ENCODE data around the gene GGA3.
A peak's percentile ranks its signal among the peaks of the same experiment; 100 is the strongest.
"Not testable (repeated sequence)": the region's sequence is repeated elsewhere in the genome, so short reads cannot be mapped to it uniquely, and the experiment has no call there.

The GGA3 gene

DNA sequence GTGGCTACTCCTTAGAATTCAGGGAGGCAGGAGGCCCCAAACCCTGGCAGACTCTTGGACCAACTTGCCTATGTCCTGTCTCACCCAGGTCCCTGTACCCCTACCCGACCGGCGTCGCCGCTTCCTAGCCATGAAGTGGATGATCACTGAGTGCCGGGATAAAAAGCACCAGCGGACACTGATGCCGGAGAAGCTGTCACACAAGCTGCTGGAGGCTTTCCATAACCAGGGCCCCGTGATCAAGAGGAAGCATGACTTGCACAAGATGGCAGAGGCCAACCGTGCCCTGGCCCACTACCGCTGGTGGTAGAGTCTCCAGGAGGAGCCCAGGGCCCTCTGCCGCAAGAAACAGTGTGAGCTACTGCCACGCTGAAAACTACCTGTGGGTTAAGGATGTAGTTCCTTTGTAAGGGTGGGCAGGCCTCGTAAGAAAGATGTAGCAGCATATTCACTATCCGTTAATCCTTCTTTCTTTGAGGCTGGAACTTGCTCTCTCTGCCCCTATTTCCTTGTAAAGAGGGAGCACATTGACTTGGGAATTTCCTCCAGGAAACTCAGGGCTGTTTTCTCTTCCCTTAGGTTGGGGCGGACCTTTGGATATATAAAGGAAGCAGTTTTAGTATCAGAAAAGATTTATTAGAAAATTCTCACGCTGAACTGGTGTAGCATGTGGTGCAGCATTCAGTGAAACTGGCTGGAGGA is 4.4 kb upstream of the GGA3 start:
- no peak for DNase-seq
- Histone ChIP-seq H3K4me1 (ENCODE audit: control insufficient read depth, insufficient read depth, low read length, poor library complexity, severe bottlenecking) (peaks cover 9% of the 10 kb centered on the region), H3K27me3 (replicated peaks; ENCODE audit: control insufficient read depth, insufficient read depth, low read length, poor library complexity, severe bottlenecking) (no peaks in the 10 kb centered on the region), H3K9me3 (ENCODE audit: control insufficient read depth, low read length) (no peaks in the 10 kb centered on the region), H3K36me3 (ENCODE audit: control insufficient read depth, insufficient read depth, low read length) (peaks cover 27% of the 10 kb centered on the region), H3K4me3 (ENCODE audit: insufficient read depth, low read depth, low read length, poor library complexity, severe bottlenecking) (no peak overlapping the region), H3K27ac (ENCODE audit: insufficient read depth, low read length, poor library complexity, severe bottlenecking) (no peak overlapping the region)

DNA sequence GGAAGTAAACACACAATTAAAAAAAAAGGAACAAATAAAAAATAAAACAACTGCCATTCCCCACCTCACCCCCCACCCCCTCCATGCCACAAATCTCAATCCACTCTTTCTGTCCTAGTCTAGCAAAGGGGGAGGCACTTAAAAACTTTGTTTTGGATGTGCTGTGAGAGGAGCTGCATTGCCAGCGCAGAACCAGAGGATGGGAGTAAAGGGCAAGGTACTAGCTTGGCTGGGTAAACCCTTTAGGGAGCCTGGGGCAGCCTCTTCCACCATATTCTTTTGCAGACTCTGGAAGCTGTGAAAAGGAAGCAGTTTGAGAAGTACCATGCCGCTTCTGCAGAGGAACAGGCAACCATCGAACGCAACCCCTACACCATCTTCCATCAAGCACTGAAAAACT is 1.6 kb upstream of the GGA3 start:
- peaks cover 27% of the 10 kb centered on the region for H3K36me3 ChIP-seq (ENCODE audit: control insufficient read depth, insufficient read depth, low read length)
- H3K9me3 ChIP-seq (ENCODE audit: control insufficient read depth, low read length), result no peaks in the 10 kb centered on the region
- H3K4me1 ChIP-seq (ENCODE audit: control insufficient read depth, insufficient read depth, low read length, poor library complexity, severe bottlenecking), result peaks cover 13% of the 10 kb centered on the region
- H3K27me3 ChIP-seq (replicated peaks; ENCODE audit: control insufficient read depth, insufficient read depth, low read length, poor library complexity, severe bottlenecking), result no peaks in the 10 kb centered on the region
- no peak for DNase-seq
- H3K4me3 ChIP-seq (ENCODE audit: insufficient read depth, low read depth, low read length, poor library complexity, severe bottlenecking), result no peak overlapping the region
- H3K27ac ChIP-seq (ENCODE audit: insufficient read depth, low read length, poor library complexity, severe bottlenecking), result no peak overlapping the region

DNA sequence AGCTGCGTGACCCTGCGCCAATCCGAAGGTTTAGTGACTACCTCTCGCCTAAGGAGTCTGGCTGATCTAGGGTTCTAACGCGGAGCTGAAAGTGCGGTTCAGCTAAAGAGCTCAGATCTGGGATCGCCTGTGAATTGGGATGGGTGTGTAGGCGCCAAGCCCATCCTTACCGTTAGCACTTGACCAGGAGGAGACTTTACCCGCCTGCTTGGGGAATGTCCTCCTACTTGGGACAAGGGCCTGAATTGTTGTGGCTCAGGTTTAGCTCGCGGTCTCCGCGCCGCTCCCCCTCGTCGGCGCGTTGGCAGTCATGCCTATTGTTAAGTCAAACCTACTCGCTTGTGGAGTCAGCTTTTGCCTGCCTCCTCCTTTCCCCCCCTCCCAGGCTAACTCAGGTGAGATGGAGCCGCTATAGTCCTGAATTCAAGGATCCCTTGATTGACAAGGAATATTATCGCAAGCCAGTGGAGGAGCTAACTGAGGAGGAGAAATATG is 753 bp upstream of the GGA3 start:
- H3K27ac ChIP-seq (ENCODE audit: insufficient read depth, low read length, poor library complexity, severe bottlenecking), result peak overlapping the region; percentile 96
- H3K4me3 ChIP-seq (ENCODE audit: insufficient read depth, low read depth, low read length, poor library complexity, severe bottlenecking), result peak overlapping the region; percentile 83
- no peaks in the 10 kb centered on the region for H3K9me3 ChIP-seq (ENCODE audit: control insufficient read depth, low read length)
- no peak for DNase-seq
- peaks cover 13% of the 10 kb centered on the region for H3K4me1 ChIP-seq (ENCODE audit: control insufficient read depth, insufficient read depth, low read length, poor library complexity, severe bottlenecking)
- no peaks in the 10 kb centered on the region for H3K27me3 ChIP-seq (replicated peaks; ENCODE audit: control insufficient read depth, insufficient read depth, low read length, poor library complexity, severe bottlenecking)
- peaks cover 27% of the 10 kb centered on the region for H3K36me3 ChIP-seq (ENCODE audit: control insufficient read depth, insufficient read depth, low read length)

DNA sequence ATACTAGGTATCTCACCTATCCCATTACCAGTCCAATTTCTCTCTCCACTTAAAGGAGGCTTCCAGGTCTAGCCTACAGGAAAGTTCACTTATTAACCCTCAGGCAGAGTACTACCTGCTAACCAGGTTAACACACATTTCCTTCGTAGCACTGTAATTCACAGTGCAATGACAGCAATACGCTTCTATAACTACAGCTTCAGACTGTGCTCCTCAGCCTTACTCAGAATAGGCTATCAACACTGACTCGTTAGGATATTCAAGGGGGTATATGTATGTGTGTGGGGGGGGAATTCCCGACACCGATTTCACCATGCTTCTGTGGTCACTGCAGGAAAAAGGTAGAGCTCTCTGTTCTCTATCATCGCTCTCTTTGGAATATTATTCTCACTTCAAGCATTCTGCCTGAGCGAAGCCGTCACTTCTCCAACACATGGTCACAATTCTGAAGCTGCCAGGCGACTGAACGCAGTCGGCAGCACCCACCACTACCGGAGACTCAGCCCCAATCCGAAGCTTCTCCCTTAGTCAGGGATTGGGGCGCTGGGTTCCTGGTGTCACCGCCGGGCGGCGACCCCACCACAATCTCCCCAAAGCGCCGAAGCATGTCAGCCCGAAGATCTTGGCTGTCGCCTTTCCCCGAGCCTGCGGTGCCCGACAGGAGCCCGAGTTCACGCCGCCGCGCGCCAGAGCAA is 618 bp downstream of the GGA3 start:
- no peaks in the 10 kb centered on the region for H3K27me3 ChIP-seq (replicated peaks; ENCODE audit: control insufficient read depth, insufficient read depth, low read length, poor library complexity, severe bottlenecking)
- peak overlapping the region; percentile 96 for H3K27ac ChIP-seq (ENCODE audit: insufficient read depth, low read length, poor library complexity, severe bottlenecking)
- H3K36me3 ChIP-seq (ENCODE audit: control insufficient read depth, insufficient read depth, low read length), result peaks cover 14% of the 10 kb centered on the region
- H3K4me3 ChIP-seq (ENCODE audit: insufficient read depth, low read depth, low read length, poor library complexity, severe bottlenecking), result peak overlapping the region; percentile 83
- peaks cover 13% of the 10 kb centered on the region for H3K4me1 ChIP-seq (ENCODE audit: control insufficient read depth, insufficient read depth, low read length, poor library complexity, severe bottlenecking)
- peak in 2 of 3 donors; percentile 27 to 34 for DNase-seq
- H3K9me3 ChIP-seq (ENCODE audit: control insufficient read depth, low read length), result no peaks in the 10 kb centered on the region

DNA sequence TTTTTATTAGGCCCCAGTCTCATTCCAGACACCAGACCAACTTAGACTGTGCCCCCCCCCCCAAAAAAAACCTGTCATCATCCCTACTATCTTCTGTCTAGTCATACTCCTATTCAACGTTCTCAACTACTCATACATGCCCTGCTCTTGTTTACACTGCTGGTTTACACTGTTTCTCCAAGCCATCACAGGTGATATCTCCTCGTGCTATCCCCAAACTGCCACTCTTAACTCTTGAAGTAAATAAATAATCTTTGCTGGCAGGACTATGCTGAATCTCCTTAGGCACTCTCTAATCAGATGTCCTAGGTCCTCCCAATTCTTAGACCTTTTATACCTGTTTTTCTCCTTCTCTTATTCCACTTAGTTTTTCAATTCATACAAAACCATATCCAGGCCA is 4.2 kb downstream of the GGA3 start:
- not testable (repeated sequence) for H3K27me3 ChIP-seq (replicated peaks; ENCODE audit: control insufficient read depth, insufficient read depth, low read length, poor library complexity, severe bottlenecking); H3K9me3 ChIP-seq (ENCODE audit: control insufficient read depth, low read length); H3K4me3 ChIP-seq (ENCODE audit: insufficient read depth, low read depth, low read length, poor library complexity, severe bottlenecking); H3K36me3 ChIP-seq (ENCODE audit: control insufficient read depth, insufficient read depth, low read length); H3K27ac ChIP-seq (ENCODE audit: insufficient read depth, low read length, poor library complexity, severe bottlenecking); DNase-seq
- peaks cover 13% of the 10 kb centered on the region for H3K4me1 ChIP-seq (ENCODE audit: control insufficient read depth, insufficient read depth, low read length, poor library complexity, severe bottlenecking)

DNA sequence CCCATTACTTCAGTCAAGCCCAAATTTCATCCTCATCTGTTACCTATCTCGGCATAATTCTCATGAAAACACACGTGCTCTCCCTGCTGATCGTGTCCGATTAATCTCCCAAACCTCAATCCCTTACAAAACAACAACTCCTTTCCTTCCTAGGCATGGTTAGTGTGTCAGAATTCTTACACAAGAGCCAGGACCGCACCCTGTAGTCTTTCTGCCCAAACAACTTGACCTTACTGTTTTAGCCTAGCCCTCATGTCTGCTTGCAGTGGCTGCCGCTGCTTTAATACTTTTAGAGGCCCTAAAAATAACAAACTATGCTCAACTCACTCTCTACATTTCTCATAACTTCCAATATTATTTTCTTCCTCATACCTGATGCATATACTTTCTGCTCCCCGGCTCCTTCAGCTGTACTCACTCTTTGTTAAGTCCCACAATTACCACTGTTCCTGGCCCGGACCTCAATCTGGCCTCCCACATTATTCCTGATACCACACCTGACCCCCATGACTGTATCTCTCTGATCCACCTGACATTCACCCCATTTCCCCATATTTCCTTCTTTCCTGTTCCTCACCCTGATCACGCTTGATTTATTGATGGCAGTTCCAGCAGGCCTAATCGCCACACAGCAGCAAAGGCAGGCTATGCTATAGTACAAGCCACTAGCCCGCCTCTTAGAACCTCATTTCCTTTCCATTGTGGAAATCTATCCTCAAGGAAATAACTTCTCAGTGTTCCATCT is 5.3 kb downstream of the GGA3 start:
- not testable (repeated sequence) for H3K4me3 ChIP-seq (ENCODE audit: insufficient read depth, low read depth, low read length, poor library complexity, severe bottlenecking); H3K27ac ChIP-seq (ENCODE audit: insufficient read depth, low read length, poor library complexity, severe bottlenecking); DNase-seq; H3K36me3 ChIP-seq (ENCODE audit: control insufficient read depth, insufficient read depth, low read length); H3K27me3 ChIP-seq (replicated peaks; ENCODE audit: control insufficient read depth, insufficient read depth, low read length, poor library complexity, severe bottlenecking); H3K9me3 ChIP-seq (ENCODE audit: control insufficient read depth, low read length)
- peaks cover 13% of the 10 kb centered on the region for H3K4me1 ChIP-seq (ENCODE audit: control insufficient read depth, insufficient read depth, low read length, poor library complexity, severe bottlenecking)

DNA sequence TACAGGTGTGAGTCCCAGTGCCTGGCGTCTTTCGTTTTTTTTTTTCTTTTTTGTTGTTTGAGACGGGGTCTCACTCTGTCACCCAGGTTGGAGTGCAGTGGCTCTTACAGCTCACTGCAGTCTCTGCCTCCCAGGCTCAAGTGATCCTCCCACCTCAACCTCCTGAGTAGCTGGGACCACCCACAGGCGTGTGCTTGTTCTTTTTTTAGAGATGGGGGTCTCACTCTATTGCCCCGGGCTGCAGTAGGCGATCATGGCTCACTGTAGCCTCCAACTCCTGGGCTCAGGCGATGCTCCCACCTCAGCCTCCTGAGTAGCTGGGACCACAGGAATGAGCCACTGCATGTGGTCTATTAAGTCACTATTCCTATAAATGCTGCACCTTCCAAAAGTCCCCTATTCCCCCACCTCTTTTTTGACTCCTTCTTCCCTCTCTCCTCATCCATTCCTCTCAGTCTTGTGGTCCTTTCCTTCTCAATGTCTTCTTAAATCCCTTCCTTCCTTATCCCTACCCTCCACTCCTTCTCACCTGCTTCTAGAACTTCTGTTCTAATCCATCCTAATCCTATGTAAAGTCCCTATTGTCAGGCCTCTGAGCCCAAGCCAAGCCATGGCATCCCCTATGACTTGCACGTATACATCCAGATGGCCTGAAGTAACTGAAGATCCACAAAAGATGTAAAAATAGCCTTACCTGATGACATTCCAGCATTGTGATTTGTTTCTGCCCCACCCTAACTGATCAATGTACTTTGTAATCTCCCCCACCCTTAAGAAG is 9.2 kb downstream of the GGA3 start:
- no peak for DNase-seq
- Histone ChIP-seq H3K4me3 (ENCODE audit: insufficient read depth, low read depth, low read length, poor library complexity, severe bottlenecking) (no peak overlapping the region), H3K27ac (ENCODE audit: insufficient read depth, low read length, poor library complexity, severe bottlenecking) (no peak overlapping the region), H3K9me3 (ENCODE audit: control insufficient read depth, low read length) (no peaks in the 10 kb centered on the region), H3K36me3 (ENCODE audit: control insufficient read depth, insufficient read depth, low read length) (no peaks in the 10 kb centered on the region), H3K27me3 (replicated peaks; ENCODE audit: control insufficient read depth, insufficient read depth, low read length, poor library complexity, severe bottlenecking) (no peaks in the 10 kb centered on the region), H3K4me1 (ENCODE audit: control insufficient read depth, insufficient read depth, low read length, poor library complexity, severe bottlenecking) (peaks cover 3% of the 10 kb centered on the region)

DNA sequence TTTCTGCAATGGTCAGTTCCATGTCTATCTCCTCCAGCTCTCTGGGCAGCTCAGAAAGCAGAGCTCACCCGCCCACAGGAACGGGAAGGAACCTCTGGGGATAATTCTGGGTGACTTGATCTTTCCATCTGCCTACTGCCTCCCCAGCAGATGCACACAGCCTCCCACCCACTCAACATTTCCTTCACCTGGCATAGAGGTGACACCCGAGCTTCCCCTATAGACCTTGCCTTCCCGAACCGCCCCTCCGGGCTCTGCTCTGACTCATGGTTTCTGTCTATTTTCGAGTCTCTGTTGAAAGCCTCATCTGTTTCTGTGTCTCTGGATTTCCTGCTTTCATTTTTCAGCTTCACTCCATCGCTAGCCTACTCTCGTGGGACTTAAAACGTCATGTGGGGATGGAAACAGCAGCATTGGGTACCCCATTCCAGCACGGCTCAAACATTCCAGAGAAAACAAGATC is 11.4 kb downstream of the GGA3 start:
- Histone ChIP-seq H3K27ac (ENCODE audit: insufficient read depth, low read length, poor library complexity, severe bottlenecking) (peak overlapping the region; percentile 43), H3K27me3 (replicated peaks; ENCODE audit: control insufficient read depth, insufficient read depth, low read length, poor library complexity, severe bottlenecking) (no peaks in the 10 kb centered on the region), H3K36me3 (ENCODE audit: control insufficient read depth, insufficient read depth, low read length) (peaks cover 16% of the 10 kb centered on the region), H3K4me1 (ENCODE audit: control insufficient read depth, insufficient read depth, low read length, poor library complexity, severe bottlenecking) (peaks cover 3% of the 10 kb centered on the region), H3K9me3 (ENCODE audit: control insufficient read depth, low read length) (no peaks in the 10 kb centered on the region), H3K4me3 (ENCODE audit: insufficient read depth, low read depth, low read length, poor library complexity, severe bottlenecking) (peak overlapping the region; percentile 38)
- DNase-seq, result peak in 2 of 3 donors; percentile 28 to 53

DNA sequence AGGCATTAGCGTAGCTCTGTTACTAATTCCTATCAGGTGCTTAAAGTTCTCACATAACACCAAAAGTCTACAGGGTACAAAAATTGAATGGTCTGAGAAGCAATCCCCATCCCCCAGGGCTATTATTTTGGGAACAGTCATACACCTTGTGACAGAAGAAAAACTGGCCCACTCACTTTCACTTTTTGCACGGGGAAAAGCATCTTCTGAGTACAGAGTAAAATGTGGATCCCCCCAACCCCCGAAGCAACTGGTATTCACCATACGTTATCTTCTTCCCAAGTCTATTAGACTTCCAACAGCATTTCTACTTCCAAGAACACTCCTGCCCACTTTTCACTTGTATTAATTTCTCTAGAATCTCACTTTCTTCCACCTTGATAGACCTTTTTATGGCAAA is 11.8 kb downstream of the GGA3 start:
- Histone ChIP-seq H3K4me1 (ENCODE audit: control insufficient read depth, insufficient read depth, low read length, poor library complexity, severe bottlenecking) (peaks cover 3% of the 10 kb centered on the region), H3K9me3 (ENCODE audit: control insufficient read depth, low read length) (no peaks in the 10 kb centered on the region), H3K27me3 (replicated peaks; ENCODE audit: control insufficient read depth, insufficient read depth, low read length, poor library complexity, severe bottlenecking) (no peaks in the 10 kb centered on the region), H3K27ac (ENCODE audit: insufficient read depth, low read length, poor library complexity, severe bottlenecking) (peak overlapping the region; percentile 43), H3K4me3 (ENCODE audit: insufficient read depth, low read depth, low read length, poor library complexity, severe bottlenecking) (peak overlapping the region; percentile 38), H3K36me3 (ENCODE audit: control insufficient read depth, insufficient read depth, low read length) (peaks cover 21% of the 10 kb centered on the region)
- no peak for DNase-seq

Measured in effector memory CD4-positive, alpha-beta T cell (primary cell).